Stimulated activated CD8-positive, alpha-beta memory T cell treated with anti-CD3 and anti-CD28 coated beads, Interleukin-15, amount 100 ng/mL, for 1 hour (primary cell): ENCODE data around the gene WDR53.
A peak's percentile ranks its signal among the peaks of the same experiment; 100 is the strongest.
"Not testable (repeated sequence)": the region's sequence is repeated elsewhere in the genome, so short reads cannot be mapped to it uniquely, and the experiment has no call there.

Source experiments
- DNase-seq: peaks from one replicate; pipeline ENCODE4 v3.0.0-alpha.2; 2020; ENCODE audit warnings: low read depth

The WDR53 gene

GRCh38 chr3:196558476-196558875 lies 9.9 kb downstream of the WDR53 start:
- DNase-seq: no peak

- DNase-seq: no peak
Observed at GRCh38 chr3:196557236-196557635, 11.1 kb downstream of the WDR53 start.

GRCh38 chr3:196555295-196555694 lies 13.1 kb downstream of the WDR53 start:
- no peak for DNase-seq

- DNase-seq: no peak
Observed at GRCh38 chr3:196554205-196554604, 14.1 kb downstream of the WDR53 start.

- no peak for DNase-seq
Observed at GRCh38 chr3:196553551-196553950, 14.8 kb downstream of the WDR53 start.

- no peak for DNase-seq
Observed at GRCh38 chr3:196552253-196552652, 16.1 kb downstream of the WDR53 start.

- not testable (repeated sequence) for DNase-seq
Observed at GRCh38 chr3:196550172-196550571, 18.2 kb downstream of the WDR53 start.

GRCh38 chr3:196549312-196549711 lies 19.0 kb downstream of the WDR53 start:
- not testable (repeated sequence) for DNase-seq

GRCh38 chr3:196547067-196547466 lies 21.3 kb downstream of the WDR53 start:
- DNase-seq: no peak

- DNase-seq: no peak
Observed at GRCh38 chr3:196546537-196546936, 21.8 kb downstream of the WDR53 start.

- no peak for DNase-seq
Observed at GRCh38 chr3:196544491-196544992, 23.8 kb downstream of the WDR53 start.

- DNase-seq: no peak
Observed at GRCh38 chr3:196541684-196542445, 26.5 kb downstream of the WDR53 start.

GRCh38 chr3:196537319-196537984 lies 30.9 kb downstream of the WDR53 start:
- DNase-seq: peak; percentile 60

GRCh38 chr3:196533260-196533681 lies 35.1 kb downstream of the WDR53 start:
- no peak for DNase-seq

- DNase-seq: no peak
Observed at GRCh38 chr3:196531418-196531817, 36.9 kb downstream of the WDR53 start.

- DNase-seq: peak; percentile 55
Observed at GRCh38 chr3:196528639-196529233, 39.6 kb downstream of the WDR53 start.

GRCh38 chr3:196525141-196525540 lies 43.2 kb downstream of the WDR53 start:
- DNase-seq: no peak

- DNase-seq: no peak
Observed at GRCh38 chr3:196524527-196524926, 43.8 kb downstream of the WDR53 start.

- no peak for DNase-seq
Observed at GRCh38 chr3:196523841-196524240, 44.5 kb downstream of the WDR53 start.

GRCh38 chr3:196521291-196521690 lies 47.1 kb downstream of the WDR53 start:
- not testable (repeated sequence) for DNase-seq

- no peak for DNase-seq
Observed at GRCh38 chr3:196519718-196520082, 48.7 kb downstream of the WDR53 start.

GRCh38 chr3:196518966-196519717 lies 49.2 kb downstream of the WDR53 start:
- peak; percentile 20 for DNase-seq
